ENCODE results near the gene ARHGAP9.

The ARHGAP9 gene

DNA sequence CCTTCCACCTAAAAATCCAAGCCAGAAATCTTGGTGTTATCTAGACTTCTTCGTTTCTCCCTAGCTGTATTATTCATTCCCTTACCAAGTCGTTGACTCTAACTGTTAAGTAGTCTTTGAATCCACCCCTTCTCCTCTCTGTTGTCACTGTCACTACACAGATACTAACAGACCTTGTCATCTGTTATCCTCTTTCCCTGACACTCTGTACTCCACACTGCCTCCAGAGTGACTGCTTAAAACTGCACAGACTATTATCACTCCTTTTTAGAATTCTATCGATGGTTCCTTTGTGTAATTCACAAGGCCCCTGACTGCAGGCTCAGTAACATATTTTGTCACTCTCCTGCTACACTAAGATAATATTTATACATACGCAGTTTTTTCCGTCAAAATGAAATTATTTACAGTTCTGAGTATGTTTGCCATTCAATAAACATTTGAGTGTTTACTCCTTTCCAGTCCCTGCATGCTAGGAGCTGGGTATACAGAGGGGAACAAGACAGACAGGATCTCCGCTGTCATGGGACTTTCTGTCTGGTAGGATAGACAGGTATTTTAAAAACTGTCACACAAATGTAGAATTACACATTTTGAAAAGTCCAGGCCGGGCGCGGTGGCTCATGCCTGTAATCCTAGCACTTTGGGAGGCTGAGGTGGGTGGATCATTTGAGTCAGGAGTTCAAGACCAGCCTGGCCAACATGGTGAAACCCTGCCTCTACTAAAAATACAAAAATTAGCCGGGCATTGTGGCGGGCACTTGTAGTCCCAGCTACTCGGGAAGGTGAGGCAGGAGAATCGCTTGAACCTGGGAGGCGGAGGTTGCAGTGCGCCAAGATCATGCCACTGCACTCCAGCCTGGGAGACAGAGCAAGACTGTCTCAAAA, 12.0 kb upstream of the ARHGAP9 start:
- DNase-seq: no peak

- no peak for DNase-seq
These were observed 10.5 kb upstream of the ARHGAP9 start for GRCh38 chr12:57490126-57490525.

GRCh38 chr12:57489157-57489641, 9.5 kb upstream of the ARHGAP9 start:
- no peak for DNase-seq

GRCh38 chr12:57488402-57489156, 8.9 kb upstream of the ARHGAP9 start:
- no peak for DNase-seq

DNA sequence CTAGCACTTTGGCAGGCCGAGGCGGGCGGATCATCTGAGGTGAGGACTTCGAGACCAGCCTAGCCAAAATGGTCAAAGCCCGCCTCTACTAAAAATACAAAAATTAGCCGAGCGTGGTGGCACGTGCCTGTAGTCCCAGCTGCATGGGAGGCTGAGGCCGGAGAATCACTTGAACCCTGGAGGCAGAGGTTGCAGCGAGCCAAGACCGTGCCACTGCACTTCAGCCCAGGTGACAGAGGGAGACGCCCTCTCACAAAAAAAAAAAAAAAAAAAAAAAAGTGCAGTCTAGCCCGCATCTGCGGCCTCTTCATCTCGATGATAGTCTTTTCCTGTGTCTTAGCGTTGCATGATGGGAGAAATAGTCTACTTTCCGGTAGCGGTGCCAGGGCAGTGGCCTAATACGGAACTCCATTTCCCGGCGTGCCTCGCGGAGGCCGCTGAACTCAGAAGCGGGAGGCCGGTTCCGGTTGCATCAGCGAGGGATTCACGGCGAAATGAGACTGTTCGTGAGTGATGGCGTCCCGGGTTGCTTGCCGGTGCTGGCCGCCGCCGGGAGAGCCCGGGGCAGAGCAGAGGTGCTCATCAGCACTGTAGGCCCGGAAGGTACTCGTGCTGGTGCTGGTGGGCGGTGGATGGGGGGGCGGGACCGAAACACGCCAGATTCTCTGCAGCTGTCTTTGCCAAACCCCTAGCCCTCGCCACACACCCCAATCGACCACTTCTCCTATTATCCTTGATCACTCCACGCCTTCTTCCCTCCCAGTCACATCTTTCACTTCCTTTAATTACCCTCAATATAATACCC, 8.1 kb upstream of the ARHGAP9 start, which contains the start of gene MARS1:
TSS of gene MARS1 (plus strand) at position 472 of the 805 bp plus-strand sequence. CDS start at position 495, 23 bp downstream.
- DNase-seq: peak; percentile 96

- no peak for DNase-seq
These were observed 7.5 kb upstream of the ARHGAP9 start for GRCh38 chr12:57487055-57487596.

- DNase-seq: no peak
These were observed 6.0 kb upstream of the ARHGAP9 start for GRCh38 chr12:57485695-57486094.

GRCh38 chr12:57483466-57483865, 3.8 kb upstream of the ARHGAP9 start:
- no peak for DNase-seq

DNA sequence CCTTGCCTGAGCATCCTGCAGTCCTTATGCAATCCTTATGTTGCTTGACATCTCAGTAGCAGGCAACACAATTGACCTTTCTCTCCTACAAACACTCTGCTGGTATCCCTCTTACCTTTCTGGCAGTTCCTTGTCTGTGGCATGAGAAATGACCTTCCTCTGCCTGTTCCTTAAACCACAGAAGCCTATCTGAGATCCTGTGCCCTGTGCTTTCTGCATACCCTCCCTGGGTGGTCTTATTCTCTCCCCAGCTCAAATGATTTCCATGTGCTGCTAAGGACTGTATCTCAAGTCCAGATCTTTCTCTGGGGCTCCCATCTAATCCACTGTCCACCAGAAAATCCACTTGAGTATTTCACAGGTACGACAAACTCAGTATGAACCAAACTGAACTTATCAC, 2.0 kb upstream of the ARHGAP9 start:
- no peak for DNase-seq

GRCh38 chr12:57479043-57479375, 657 bp downstream of the ARHGAP9 start:
- no peak for DNase-seq

- DNase-seq: peak; percentile 25
These were observed 1.7 kb downstream of the ARHGAP9 start for GRCh38 chr12:57477710-57478681.

- DNase-seq: no peak
These were observed 2.5 kb downstream of the ARHGAP9 start for GRCh38 chr12:57476993-57477709.

DNA sequence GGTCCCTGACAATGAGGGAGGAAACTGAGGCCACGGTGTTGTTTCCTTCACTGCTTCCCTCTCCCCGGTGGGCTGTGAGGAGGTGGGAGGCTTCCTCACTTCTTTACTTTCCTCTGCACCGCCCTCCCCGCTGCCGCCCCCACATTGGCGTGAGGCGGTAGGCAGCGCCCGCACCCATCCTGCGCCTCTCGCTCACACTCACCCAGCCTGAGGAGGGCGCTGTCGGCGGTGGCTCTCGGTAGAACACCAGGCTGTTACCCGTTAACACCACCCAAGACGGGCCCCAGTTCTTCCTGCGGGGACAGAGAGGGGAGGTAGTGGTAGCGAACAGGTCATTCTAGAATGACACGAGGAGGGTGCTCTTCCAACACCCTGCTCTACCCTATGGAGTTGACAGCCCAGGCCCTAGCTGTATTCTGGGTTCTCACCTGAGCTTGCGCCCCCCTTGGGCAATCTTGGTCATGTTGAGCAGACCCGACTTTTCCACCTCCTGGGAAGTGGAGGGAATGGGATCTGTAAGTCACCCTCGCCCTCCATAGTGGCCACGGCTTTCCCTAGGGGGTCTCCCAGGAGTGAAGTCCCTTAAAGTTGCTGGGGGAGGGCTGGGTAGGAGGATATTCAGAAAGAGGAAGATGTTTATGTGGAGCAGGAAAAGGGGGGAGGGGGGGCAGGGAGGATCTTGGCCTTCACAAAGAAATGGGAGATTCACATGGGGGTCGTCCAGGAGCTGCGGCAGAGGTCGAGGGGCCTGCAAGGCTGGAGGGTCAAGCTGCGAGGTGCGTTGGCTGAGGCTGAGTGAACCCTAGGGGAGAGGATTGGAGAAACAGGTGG, 3.3 kb downstream of the ARHGAP9 start:
- peak; percentile 32 for DNase-seq

DNA sequence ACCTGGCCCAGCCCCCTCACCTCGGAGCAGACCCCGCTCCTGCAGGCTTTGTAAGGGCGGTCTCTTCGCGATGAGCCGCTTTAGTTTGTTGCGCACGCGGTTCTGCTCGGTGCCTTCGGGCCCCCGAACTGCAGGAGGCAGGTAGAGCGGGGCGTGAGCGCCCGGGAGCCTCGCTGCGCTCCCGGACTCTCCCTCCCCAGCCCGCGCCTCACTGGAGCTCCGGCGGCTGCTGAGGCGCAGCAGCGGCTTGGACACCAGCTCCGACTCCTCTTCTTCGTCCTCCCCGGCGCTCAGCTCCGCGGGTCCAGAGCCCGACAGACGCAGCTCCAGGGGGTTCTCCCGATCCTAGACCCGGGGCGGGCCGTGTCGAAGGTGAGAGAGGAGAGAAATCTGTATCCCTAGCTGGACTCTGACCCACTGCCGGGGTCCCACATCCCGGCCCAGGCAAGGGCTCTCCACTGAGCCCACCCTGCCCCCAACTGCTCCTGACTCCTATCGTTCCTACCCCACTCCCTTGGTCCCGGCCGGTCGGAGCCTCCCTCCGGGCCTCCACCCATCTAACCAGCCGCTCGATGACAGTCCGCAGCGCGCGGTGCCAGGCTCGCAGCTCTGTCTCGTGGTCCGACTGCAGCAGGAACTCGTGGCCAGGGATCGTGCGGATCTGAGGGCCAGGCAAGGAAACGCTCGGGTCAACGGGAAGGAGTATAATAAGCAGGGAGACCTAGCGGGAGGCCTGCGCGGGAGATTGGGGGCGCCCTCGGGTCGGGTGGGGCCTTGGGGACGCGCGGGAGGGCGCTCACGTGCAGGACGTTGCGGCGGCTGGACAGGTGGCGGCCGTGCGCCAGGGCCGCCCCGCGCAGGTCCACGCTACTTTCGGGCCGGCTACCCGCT, 4.2 kb downstream of the ARHGAP9 start:
- DNase-seq: peak; percentile 40

DNA sequence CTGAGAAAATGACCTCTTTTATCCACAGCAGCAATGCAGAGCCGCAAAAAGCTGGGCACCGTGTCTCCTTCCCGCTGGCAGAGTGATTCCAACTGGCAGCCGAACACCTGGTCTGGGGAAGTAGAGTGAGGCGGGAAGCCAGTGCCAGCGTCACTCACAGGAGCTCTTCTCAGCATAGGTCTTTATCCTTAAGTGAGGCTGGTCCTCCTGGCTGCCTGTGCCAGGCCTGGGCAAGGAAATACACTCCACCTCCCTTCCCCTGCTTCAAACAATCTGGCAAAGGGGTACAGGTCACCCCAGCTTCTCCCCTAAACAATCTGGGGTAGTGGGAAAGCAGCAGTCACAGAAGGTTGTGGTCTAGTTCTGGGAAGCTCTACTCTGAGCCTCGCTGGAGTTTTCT, 4.8 kb downstream of the ARHGAP9 start:
- peak; percentile 25 for DNase-seq

DNA sequence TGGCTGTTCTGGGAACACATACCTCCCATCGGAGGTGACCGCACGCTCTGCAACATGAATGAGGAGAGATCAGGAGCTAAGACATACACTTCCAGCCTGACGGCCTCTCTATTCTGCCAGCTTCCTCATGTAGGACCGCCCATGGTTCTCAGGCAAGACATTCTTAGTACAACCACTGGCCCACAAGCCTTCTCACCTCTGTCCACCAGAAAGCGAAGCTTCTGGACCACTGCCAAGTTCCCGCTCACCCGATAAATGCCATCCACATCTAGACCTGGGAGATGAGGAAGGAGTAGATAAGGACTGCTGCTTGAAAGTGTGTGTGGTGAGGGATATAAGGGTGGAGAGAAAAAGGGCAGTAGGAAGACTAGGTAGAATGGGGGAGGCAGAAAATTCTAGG, 5.2 kb downstream of the ARHGAP9 start:
- peak; percentile 23 for DNase-seq

DNA sequence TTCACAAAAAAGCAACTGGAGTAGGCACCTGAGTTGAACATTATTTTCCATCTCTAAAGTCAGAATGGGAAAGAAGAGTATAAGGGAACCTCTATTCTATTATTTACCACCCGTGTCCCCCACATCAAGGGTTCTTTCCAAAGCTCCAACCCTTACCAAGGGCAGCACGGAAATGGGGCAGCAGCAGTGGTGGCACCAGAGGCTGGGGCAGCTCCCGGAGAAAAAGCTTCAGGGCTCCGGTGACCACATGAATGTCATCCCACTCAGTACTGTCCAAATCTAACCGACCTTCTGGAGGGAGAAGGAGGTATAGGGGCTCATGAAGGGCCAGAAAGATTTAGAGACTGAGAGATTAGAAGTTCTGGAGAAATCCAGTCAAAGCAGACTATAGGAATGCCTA, 5.8 kb downstream of the ARHGAP9 start:
- DNase-seq: peak; percentile 0

GRCh38 chr12:57473392-57473791, 6.3 kb downstream of the ARHGAP9 start:
- peak; percentile 12 for DNase-seq

GRCh38 chr12:57472391-57472790, 7.3 kb downstream of the ARHGAP9 start:
- peak; percentile 6 for DNase-seq
